Measurements from ENCODE around the gene FHAD1. TPM values are rescaled to one million over a fixed set of nuclear protein-coding genes. Genes with fewer than 3 reads are reported as not detected.

FHAD1 gene
- total RNA-seq, 1 experiment from 2014 or later, result 1.9 TPM

DNA sequence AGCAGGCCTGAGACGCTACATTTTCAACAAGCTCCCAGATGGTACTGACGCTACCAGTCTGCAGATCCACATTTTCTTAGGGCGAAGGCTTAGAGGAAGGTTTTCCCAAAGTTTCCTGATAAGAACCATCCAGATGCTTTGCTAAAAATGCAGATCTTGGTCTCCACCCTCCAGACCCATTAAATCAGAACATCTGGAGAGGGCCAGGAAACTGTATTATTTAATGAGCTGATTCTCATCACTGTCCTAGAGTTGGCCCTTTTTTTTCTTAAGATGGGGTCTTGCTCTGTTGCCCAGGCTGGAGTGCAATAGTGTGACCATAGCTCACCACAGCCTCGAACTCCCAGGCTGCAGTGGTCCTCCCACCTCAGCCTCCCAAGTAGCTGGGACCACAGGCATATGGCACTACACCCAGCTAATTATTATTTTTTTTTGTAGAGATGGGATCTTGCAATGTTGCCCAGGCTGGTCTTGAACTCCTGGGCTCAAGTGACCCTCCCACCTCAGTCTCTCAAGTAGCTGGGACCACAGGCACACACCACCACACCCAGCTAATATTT, 95.5 kb downstream of the FHAD1 start:
- Histone ChIP-seq H3K79me1 (ENCODE audit: insufficient read depth, low read depth, low read length, poor library complexity, severe bottlenecking) (no peaks in the 10 kb centered on the region), H4K8ac (replicated peaks; ENCODE audit: insufficient read length, low read depth, low read length) (no peak overlapping the region), H3K4me1 (ENCODE audit: insufficient read depth, low read length) (no peaks in the 10 kb centered on the region), H4K91ac (ENCODE audit: insufficient read length, low read depth, low read length) (no peak overlapping the region), H3K9ac (ENCODE audit: extremely low read depth, insufficient read length, low read length) (no peak overlapping the region), H2BK120ac (ENCODE audit: low read depth, low read length, poor library complexity, severe bottlenecking) (no peak overlapping the region), H3T11ph (ENCODE audit: low read length) (no peak overlapping the region), H3K9me3 (ENCODE audit: control insufficient read depth, low read depth, low read length) (no peaks in the 10 kb centered on the region), H2BK12ac (ENCODE audit: insufficient read length, low read depth, low read length) (no peak overlapping the region), H3K27me3 (ENCODE audit: insufficient read depth, low read length) (no peaks in the 10 kb centered on the region), H3K23ac (ENCODE audit: insufficient read length, low read depth, low read length) (no peak overlapping the region), H4K5ac (ENCODE audit: insufficient read length, low read depth, low read length) (no peak overlapping the region), H2AFZ (ENCODE audit: low read length) (no peak overlapping the region), H3K23me2 (ENCODE audit: insufficient read length, low read depth, low read length, poor library complexity, severe bottlenecking) (no peaks in the 10 kb centered on the region), H3K4ac (ENCODE audit: low read depth, low read length) (no peak overlapping the region), H3K27ac (ENCODE audit: insufficient read length, low read depth, low read length) (no peak overlapping the region), H2BK15ac (ENCODE audit: low read depth, low read length) (no peak overlapping the region), H4K20me1 (ENCODE audit: control insufficient read depth, insufficient read depth, insufficient read length) (no peaks in the 10 kb centered on the region), H3K79me2 (ENCODE audit: insufficient read depth, low read length) (no peaks in the 10 kb centered on the region), H3K18ac (ENCODE audit: insufficient read length, low read depth, low read length) (no peak overlapping the region), H3K14ac (ENCODE audit: insufficient read depth, low read length) (no peak overlapping the region), H3K56ac (ENCODE audit: insufficient read length, low read depth, low read length) (no peak overlapping the region), H2BK20ac (ENCODE audit: low read depth, low read length, poor library complexity, severe bottlenecking) (no peak overlapping the region), H2BK5ac (ENCODE audit: insufficient read length, low read length) (no peak overlapping the region), H2AK5ac (ENCODE audit: insufficient read length, low read length) (no peak overlapping the region), H3K4me2 (ENCODE audit: insufficient read depth, insufficient read length, low read length) (no peak overlapping the region)
- H3K4me1 Mint-ChIP-seq, result peaks cover 11 to 15% of the 10 kb centered on the region in 2 experiments; a peak in 3 of 4 replicates
- peaks cover 0 to 8% (median 7%) of the 10 kb centered on the region in 3 experiments; a peak in 5 of 7 replicates for H3K36me3 Mint-ChIP-seq (ENCODE audit: insufficient read depth in 1 of 3, low read depth in 3 of 3)
- H3K27ac Mint-ChIP-seq, result no peak overlapping the region
- no peak overlapping the region for H3K4me3 Mint-ChIP-seq
- H3K9me3 Mint-ChIP-seq, result peaks cover 0 to 9% of the 10 kb centered on the region in 2 experiments; a peak in 4 of 5 replicates
- peaks cover 19% of the 10 kb centered on the region for H3K27me3 Mint-ChIP-seq (ENCODE audit: low read depth)
- no peak for DNase-seq
- WGBS (ENCODE audit: extremely low coverage, insufficient read length, low lambda C conversion rate), result no CpG with 5 or more reads among the region's 4 CpGs
- TF ChIP-seq, protein P1, sequence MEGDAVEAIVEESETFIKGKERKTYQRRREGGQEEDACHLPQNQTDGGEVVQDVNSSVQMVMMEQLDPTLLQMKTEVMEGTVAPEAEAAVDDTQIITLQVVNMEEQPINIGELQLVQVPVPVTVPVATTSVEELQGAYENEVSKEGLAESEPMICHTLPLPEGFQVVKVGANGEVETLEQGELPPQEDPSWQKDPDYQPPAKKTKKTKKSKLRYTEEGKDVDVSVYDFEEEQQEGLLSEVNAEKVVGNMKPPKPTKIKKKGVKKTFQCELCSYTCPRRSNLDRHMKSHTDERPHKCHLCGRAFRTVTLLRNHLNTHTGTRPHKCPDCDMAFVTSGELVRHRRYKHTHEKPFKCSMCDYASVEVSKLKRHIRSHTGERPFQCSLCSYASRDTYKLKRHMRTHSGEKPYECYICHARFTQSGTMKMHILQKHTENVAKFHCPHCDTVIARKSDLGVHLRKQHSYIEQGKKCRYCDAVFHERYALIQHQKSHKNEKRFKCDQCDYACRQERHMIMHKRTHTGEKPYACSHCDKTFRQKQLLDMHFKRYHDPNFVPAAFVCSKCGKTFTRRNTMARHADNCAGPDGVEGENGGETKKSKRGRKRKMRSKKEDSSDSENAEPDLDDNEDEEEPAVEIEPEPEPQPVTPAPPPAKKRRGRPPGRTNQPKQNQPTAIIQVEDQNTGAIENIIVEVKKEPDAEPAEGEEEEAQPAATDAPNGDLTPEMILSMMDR (conservative IDR thresholded peaks at IDR 0.05), result no peak
